ENCODE results near the gene KCNJ6. TPM values are rescaled to one million over a fixed set of nuclear protein-coding genes. Genes with fewer than 3 reads are reported as not detected.

KCNJ6 gene
- total and polyA plus RNA-seq, 2 of the 8 experiments (the other 6 are each of a cell fraction or from before 2014, with no cell fraction given) = 0.51 to 1.2 TPM

DNA sequence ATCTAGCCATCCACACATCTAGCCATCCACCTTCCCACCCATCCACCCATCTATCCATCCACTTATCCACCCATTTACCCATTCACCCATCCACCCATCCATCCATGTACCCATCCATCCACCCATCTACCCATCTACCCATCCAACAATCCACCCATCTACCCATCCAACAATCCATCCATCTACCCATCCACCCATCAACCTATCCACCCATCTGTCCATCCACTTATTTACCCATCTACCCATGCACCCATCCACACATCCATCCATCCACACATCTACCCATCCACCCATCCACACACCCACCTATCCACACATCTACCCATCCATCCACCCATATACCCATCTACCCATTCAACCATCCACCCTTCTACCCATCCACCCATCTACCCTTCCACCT, 311.3 kb downstream of the KCNJ6 start:
- H2AK5ac ChIP-seq (ENCODE audit: low read depth, low read length) = no peak overlapping the region
- no peaks in the 10 kb centered on the region for H3K36me3 ChIP-seq (ENCODE audit: control insufficient read depth in 2 of 4, insufficient read depth in 4 of 4, low read length in 3 of 4)
- H3K9me3 ChIP-seq (ENCODE audit: insufficient read depth in 2 of 2, low read depth in 1 of 2, low read length in 1 of 2) = no peaks in the 10 kb centered on the region
- H3K4me3 ChIP-seq (ENCODE audit: extremely low read depth in 1 of 4, insufficient read depth in 2 of 4, low read depth in 3 of 4, low read length in 4 of 4) = no peak overlapping the region
- ChIA-PET CTCF (ENCODE audit: partially characterized antibody) (no interaction called here), POLR2A (ENCODE audit: partially characterized antibody) (interaction anchor here (1.0 kb wide), 1 partner anchor 41 kb away, joined by 3 read pairs; no protein-coding TSS in a partner anchor)
- no peaks in the 10 kb centered on the region for H4K20me1 ChIP-seq (replicated peaks in 1 of 2; ENCODE audit: control insufficient read depth in 1 of 2, insufficient read depth in 2 of 2, low read length in 2 of 2)
- no peak overlapping the region for H3K23ac ChIP-seq (ENCODE audit: insufficient read length)
- TF ChIP-seq SRF (IDR thresholded peaks at IDR 0.05; ENCODE audit: low read depth, low read length) (no peak), USF2 (IDR thresholded peaks at IDR 0.05; ENCODE audit: low read length) (no peak)
- peak overlapping the region; percentile 1 for H3K56ac ChIP-seq (replicated peaks; ENCODE audit: insufficient read length, low read depth, low read length)
- H3K4me2 ChIP-seq (ENCODE audit: insufficient read depth in 1 of 2, low read depth in 2 of 2, low read length in 2 of 2) = no peak overlapping the region
- H3K79me2 ChIP-seq (ENCODE audit: control insufficient read depth in 1 of 2, insufficient read depth in 2 of 2, low read length in 2 of 2) = no peaks in the 10 kb centered on the region
- peaks cover 10% of the 10 kb centered on the region; the same call in 1 of the 2 replicates for H3K23me2 ChIP-seq (ENCODE audit: low read depth, low read length)
- H2BK15ac ChIP-seq (ENCODE audit: low read length) = no peak overlapping the region
- H2AFZ ChIP-seq (ENCODE audit: low read length) = no peak overlapping the region
- FAIRE-seq (no peak), DNase-seq (ENCODE audit: low read depth in 1 of 2, low spot score in 2 of 2) (no peak)
- no peak overlapping the region for H4K5ac ChIP-seq (ENCODE audit: insufficient read length, low read depth, low read length)
- no peak overlapping the region for H2BK12ac ChIP-seq (ENCODE audit: low read depth, low read length)
- no peak overlapping the region for H2BK120ac ChIP-seq (replicated peaks; ENCODE audit: low read depth, low read length)
- H3K4me1 ChIP-seq (replicated peaks in 1 of 4; ENCODE audit: control insufficient read depth in 3 of 4, insufficient read depth in 4 of 4, low read length in 3 of 4) = no peaks in the 10 kb centered on the region
- H3K79me1 ChIP-seq (ENCODE audit: low read depth, low read length) = 0 out of 2 replicates have a peak, but pooled peaks cover 4% of the 10 kb centered on the region
- no peak overlapping the region for H4K8ac ChIP-seq (ENCODE audit: extremely low read depth, insufficient read depth, low read length)
- H3K9ac ChIP-seq (replicated peaks in 1 of 4; ENCODE audit: extremely low read depth in 1 of 4, low read depth in 3 of 4, low read length in 3 of 4) = no peak overlapping the region
- no peak overlapping the region for H4K91ac ChIP-seq (replicated peaks; ENCODE audit: insufficient read length, low read length)
- H3K18ac ChIP-seq (ENCODE audit: extremely low read depth, low read length) = no peak overlapping the region
- H3K27me3 ChIP-seq (replicated peaks in 1 of 4; ENCODE audit: control insufficient read depth in 3 of 4, extremely low read depth in 1 of 4, insufficient read depth in 3 of 4, low read length in 3 of 4) = no peaks in the 10 kb centered on the region
- H3K4ac ChIP-seq (replicated peaks; ENCODE audit: insufficient read length, low read depth, low read length) = no peak overlapping the region
- H2BK5ac ChIP-seq (ENCODE audit: low read depth, low read length) = no peak overlapping the region; the same call in 1 of the 2 replicates
- H3K27ac ChIP-seq (ENCODE audit: low read depth, low read length) = no peak overlapping the region
- H3K14ac ChIP-seq (ENCODE audit: insufficient read length) = no peak overlapping the region
- no peak overlapping the region for H2BK20ac ChIP-seq (ENCODE audit: low read length)
